DMS 273 (cell line): ENCODE results near the gene MCM8.
A peak's percentile ranks its signal among the peaks of the same experiment; 100 is the strongest.

Experiments used
- DNase-seq: peaks from one replicate; lab custom pipeline; 2025; ENCODE audit not compliant: unreplicated experiment; lab: John Stamatoyannopoulos, UW

MCM8 gene

GRCh38 chr20:5950271-5951031 lies at the start of gene MCM8, which contains the start of gene TRMT6:
TSS of gene MCM8 (plus strand) at chr20:5950652. CDS start at chr20:5952016, 1,364 bp downstream.
TSS of gene TRMT6 (minus strand) at chr20:5950533. CDS start at chr20:5950405, 128 bp downstream.
- peak; percentile 99 for DNase-seq

- no peak for DNase-seq
Observed at GRCh38 chr20:5900908-5901307, 49.5 kb upstream of the MCM8 start.

- DNase-seq, result no peak
Observed at GRCh38 chr20:5908981-5909380, 41.5 kb upstream of the MCM8 start.

- no peak for DNase-seq
Observed at GRCh38 chr20:5910186-5910585, 40.3 kb upstream of the MCM8 start.

- no peak for DNase-seq
Observed at GRCh38 chr20:5913166-5913565, 37.3 kb upstream of the MCM8 start.

- no peak for DNase-seq
Observed at GRCh38 chr20:5914859-5915258, 35.6 kb upstream of the MCM8 start.

GRCh38 chr20:5918856-5919625 lies 31.4 kb upstream of the MCM8 start:
- no peak for DNase-seq

GRCh38 chr20:5919626-5920544 lies 30.6 kb upstream of the MCM8 start:
- DNase-seq, result no peak

GRCh38 chr20:5920581-5920980 lies 29.9 kb upstream of the MCM8 start:
- peak; percentile 78 for DNase-seq

GRCh38 chr20:5923493-5923892 lies 27.0 kb upstream of the MCM8 start:
- no peak for DNase-seq

- DNase-seq, result no peak
Observed at GRCh38 chr20:5925551-5925950, 24.9 kb upstream of the MCM8 start.

- DNase-seq, result peak; percentile 21
Observed at GRCh38 chr20:5927749-5928462, 22.5 kb upstream of the MCM8 start.

- no peak for DNase-seq
Observed at GRCh38 chr20:5928836-5929715, 21.4 kb upstream of the MCM8 start.

GRCh38 chr20:5931411-5931810 lies 19.0 kb upstream of the MCM8 start:
- DNase-seq, result no peak

GRCh38 chr20:5932796-5933195 lies 17.7 kb upstream of the MCM8 start:
- DNase-seq, result peak; percentile 43

GRCh38 chr20:5933802-5934436 lies 16.5 kb upstream of the MCM8 start:
- DNase-seq, result peak; percentile 58

GRCh38 chr20:5935384-5935783 lies 15.1 kb upstream of the MCM8 start:
- DNase-seq, result no peak

GRCh38 chr20:5936238-5936637 lies 14.2 kb upstream of the MCM8 start:
- no peak for DNase-seq

- no peak for DNase-seq
Observed at GRCh38 chr20:5938456-5939029, 11.9 kb upstream of the MCM8 start.
